GM12875 (cell line): ENCODE results near the gene ARCN1.

Experiments
- H3K4me3 ChIP-seq: one replicate; pipeline ENCODE4 v1.5.1; 2011; ENCODE audit warnings: low read depth, low read length, control low read depth
- TF ChIP-seq, protein P1 (sequence below): IDR thresholded peaks from 2 replicates; pipeline ENCODE4 v1.5.1; 2011; ENCODE audit warnings: low read depth, mild to moderate bottlenecking, control low read depth, inconsistent platforms, low read length, moderate library complexity, borderline replicate concordance; ENCODE audit not compliant: insufficient read depth

Gene ARCN1

DNA sequence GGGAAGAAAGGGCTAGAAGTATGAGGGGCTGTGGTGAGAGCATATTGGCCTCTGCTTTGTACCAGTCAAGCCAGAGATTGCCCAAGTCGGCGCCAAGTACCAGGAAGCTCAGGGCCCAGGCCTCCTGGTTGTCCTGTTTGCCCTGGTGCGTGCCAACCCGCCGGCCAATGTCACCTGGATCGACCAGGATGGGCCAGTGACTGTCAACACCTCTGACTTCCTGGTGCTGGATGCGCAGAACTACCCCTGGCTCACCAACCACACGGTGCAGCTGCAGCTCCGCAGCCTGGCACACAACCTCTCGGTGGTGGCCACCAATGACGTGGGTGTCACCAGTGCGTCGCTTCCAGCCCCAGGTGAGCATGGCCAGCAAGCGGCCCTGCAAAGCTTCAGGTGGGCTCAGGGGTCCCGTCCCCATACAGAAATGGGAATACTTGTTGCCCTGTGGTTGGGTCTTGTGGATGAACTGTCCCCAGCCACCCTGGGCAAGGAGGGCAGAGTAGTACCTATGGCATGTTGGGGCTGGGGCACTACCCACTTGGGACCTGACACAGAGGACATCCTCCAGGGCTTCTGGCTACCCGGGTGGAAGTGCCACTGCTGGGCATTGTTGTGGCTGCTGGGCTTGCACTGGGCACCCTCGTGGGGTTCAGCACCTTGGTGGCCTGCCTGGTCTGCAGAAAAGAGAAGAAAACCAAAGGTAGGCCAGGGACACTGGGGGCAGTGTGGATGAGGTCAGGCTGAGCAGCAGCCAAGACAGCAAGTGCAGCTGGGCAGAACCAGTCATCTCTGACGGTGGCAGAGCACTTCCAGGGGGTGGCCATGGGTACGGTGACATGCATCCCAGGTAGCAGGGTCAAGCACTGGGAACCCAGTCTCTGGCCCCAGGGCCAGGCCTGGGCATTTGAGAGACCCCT lies 39.1 kb upstream of the ARCN1 start:
- H3K4me3 ChIP-seq = no peak overlapping the region
- TF ChIP-seq, protein P1, sequence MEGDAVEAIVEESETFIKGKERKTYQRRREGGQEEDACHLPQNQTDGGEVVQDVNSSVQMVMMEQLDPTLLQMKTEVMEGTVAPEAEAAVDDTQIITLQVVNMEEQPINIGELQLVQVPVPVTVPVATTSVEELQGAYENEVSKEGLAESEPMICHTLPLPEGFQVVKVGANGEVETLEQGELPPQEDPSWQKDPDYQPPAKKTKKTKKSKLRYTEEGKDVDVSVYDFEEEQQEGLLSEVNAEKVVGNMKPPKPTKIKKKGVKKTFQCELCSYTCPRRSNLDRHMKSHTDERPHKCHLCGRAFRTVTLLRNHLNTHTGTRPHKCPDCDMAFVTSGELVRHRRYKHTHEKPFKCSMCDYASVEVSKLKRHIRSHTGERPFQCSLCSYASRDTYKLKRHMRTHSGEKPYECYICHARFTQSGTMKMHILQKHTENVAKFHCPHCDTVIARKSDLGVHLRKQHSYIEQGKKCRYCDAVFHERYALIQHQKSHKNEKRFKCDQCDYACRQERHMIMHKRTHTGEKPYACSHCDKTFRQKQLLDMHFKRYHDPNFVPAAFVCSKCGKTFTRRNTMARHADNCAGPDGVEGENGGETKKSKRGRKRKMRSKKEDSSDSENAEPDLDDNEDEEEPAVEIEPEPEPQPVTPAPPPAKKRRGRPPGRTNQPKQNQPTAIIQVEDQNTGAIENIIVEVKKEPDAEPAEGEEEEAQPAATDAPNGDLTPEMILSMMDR = no peak

- H3K4me3 ChIP-seq = no peak overlapping the region
- TF ChIP-seq, protein P1 = no peak
Measured at GRCh38 chr11:118533769-118534729, 38.2 kb upstream of the ARCN1 start.

- no peak overlapping the region for H3K4me3 ChIP-seq
- TF ChIP-seq, protein P1 = no peak
Measured at GRCh38 chr11:118535261-118535660, 36.9 kb upstream of the ARCN1 start.

DNA sequence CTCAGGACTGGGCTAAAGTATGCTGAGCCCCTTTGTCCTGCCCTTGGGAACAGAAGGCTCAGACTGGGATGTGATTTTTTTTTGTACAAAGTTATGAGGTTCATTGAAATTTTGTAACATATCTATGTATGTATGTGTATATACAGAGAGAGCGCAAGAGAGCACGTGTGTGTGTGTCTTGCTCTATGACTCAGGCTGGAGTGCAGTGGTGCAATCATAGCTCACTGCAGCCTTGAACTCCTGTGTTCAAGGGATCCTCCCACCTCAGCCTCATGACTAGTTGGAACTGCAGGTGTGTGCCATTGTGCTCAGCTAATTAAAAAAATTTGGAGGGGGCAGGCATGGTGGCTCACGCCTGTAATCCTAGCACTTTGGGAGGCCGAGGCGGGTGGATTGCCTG lies 35.5 kb upstream of the ARCN1 start:
- TF ChIP-seq, protein P1 = no peak
- H3K4me3 ChIP-seq = no peak overlapping the region

DNA sequence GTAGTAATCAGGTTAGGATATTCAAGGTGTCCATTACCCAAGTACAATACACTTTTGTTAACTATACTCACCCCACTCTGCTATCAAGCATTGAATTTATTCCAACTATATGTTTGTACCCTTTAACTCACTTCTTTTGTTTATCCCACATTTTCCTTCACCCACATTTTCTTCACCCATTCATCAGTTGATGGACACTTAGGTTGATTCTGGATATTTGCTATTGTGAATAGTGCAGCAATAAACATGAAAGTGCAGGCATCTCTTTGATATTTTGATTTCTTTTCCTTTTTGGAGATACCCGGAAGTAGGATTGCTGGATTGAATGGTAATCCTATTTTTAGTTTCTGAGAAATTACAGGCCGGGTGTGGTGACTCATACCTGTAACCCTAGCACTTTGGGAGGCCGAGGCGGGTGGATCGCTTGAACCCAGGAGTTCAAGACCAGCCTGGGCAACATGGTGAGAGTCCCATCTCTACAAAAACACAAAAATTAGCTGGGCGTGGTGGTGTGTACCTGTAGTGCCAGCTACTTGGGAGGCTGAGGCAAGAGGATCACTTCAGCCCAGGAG lies 34.7 kb upstream of the ARCN1 start:
- TF ChIP-seq, protein P1 = no peak
- no peak overlapping the region for H3K4me3 ChIP-seq

DNA sequence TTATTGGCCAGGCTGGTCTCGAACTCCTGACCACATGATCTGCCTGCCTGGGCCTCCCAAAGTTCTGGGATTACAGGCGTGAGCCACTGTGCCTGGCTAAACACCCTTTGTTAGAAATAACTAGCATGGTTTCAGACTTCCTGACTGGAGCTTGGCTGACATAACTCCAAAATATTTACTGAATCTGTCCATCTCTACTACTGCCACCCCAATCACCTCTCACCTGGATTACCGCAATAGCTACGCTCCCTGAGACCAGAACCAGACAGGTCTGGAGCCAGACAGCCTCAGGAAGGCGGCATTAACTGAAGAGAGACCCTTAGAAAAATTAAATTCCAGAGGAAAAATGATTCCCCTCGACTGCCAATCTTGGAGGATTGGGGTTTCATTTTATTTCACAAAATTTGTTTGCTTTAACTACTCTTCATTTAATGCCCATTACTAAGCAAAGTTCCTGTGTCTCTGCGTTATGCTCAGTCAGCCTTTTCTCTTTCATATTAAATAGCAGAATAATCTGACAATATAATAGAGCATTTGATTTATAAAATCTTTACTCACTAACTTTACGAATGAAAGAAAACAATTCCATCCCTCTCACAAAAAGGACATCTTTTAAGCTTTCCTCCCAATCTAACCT lies 28.1 kb upstream of the ARCN1 start:
- H3K4me3 ChIP-seq = no peak overlapping the region
- TF ChIP-seq, protein P1 = no peak
